Thoracic aorta (tissue), 2 donors: ENCODE measurements around the gene SEC63. TPM values are rescaled to one million over a fixed set of nuclear protein-coding genes. Genes with fewer than 3 reads are reported as not detected.
"Not testable (repeated sequence)": the region's sequence is repeated elsewhere in the genome, so short reads cannot be mapped to it uniquely, and the experiment has no call there.

ENCODE experiments used
- ATAC-seq: fragments of 150-250 bp; one replicate; pipeline ENCODE4 v1.8.0; 2017; ENCODE audit warnings: low read depth; ENCODE audit not compliant: insufficient number of reproducible peaks, low FRiP score
- DNase-seq: peaks from one replicate; pipeline ENCODE4 v3.0.0-alpha.2; 2020; ENCODE audit warnings: low spot score
- H3K27ac ChIP-seq, 2 donors: fragments of 200-600 bp; sonication (generic); 1 replicate in 1 of 2; 2 replicates in 1 of 2; pipeline ENCODE4 v1.5.1; 2016; ENCODE audit warnings: mild to moderate bottlenecking in 2 of 2, moderate library complexity in 2 of 2
- H3K27me3 ChIP-seq: fragments of 200-600 bp; sonication (generic); replicated peaks from 2 replicates; pipeline ENCODE4 v1.6.0; 2016; ENCODE audit warnings: mild to moderate bottlenecking; ENCODE audit not compliant: insufficient read depth
- H3K36me3 ChIP-seq: fragments of 200-600 bp; sonication (generic); one replicate; pipeline ENCODE4 v1.5.1; 2016
- H3K4me1 ChIP-seq, 2 donors: fragments of 200-600 bp; sonication (generic); 1 replicate in 1 of 2; 2 replicates in 1 of 2; pipeline versions ENCODE4 v1.5.1 to v1.6.0; 2016; ENCODE audit warnings: low read depth in 2 of 2, mild to moderate bottlenecking in 1 of 2; ENCODE audit not compliant: control insufficient read depth in 1 of 2
- H3K4me3 ChIP-seq: fragments of 200-600 bp; sonication (generic); 2 replicates; pipeline ENCODE4 v1.5.1; 2016; ENCODE audit warnings: mild to moderate bottlenecking
- H3K9me3 ChIP-seq: fragments of 200-600 bp; sonication (generic); 2 replicates; pipeline ENCODE4 v1.5.1; 2016
- total RNA-seq, 2 donors: library from RNA; depleted of rRNA; stranded (reverse); fragments of >200 nt; gene quantifications; one replicate each; pipeline versions ENCODE4 v1.1.0 to v1.2.3, GENCODE V29; 2016
- TF ChIP-seq, protein P1 (sequence below): fragments of 200-600 bp; sonication (generic); IDR thresholded peaks from one replicate; pipeline ENCODE4 v1.5.1; 2019; ENCODE audit warnings: antibody characterized with exemption

The SEC63 gene
- total RNA-seq, 2 donors from 2014 or later, result 39.4 to 39.5 TPM

DNA sequence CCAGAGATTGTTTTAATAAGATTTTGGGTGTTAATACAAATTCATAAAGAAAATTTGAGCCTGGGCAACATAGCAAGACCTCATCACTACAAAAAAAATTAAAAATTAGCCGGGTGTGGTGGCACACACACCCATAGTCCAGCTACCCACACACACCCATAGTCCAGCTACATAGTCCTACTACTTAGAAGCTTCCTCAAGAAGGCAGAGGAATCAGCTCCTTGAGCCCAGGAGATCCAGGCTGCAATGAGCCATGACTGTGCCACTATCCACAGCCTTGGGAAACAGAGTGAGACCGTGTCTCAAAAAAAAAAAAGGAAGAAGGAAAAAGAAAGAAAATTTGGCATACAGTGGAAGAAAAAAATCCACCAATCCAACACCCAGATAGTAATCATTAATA, 16.8 kb downstream of the SEC63 start:
- no peak overlapping the region for H3K27ac ChIP-seq
- TF ChIP-seq, protein P1, sequence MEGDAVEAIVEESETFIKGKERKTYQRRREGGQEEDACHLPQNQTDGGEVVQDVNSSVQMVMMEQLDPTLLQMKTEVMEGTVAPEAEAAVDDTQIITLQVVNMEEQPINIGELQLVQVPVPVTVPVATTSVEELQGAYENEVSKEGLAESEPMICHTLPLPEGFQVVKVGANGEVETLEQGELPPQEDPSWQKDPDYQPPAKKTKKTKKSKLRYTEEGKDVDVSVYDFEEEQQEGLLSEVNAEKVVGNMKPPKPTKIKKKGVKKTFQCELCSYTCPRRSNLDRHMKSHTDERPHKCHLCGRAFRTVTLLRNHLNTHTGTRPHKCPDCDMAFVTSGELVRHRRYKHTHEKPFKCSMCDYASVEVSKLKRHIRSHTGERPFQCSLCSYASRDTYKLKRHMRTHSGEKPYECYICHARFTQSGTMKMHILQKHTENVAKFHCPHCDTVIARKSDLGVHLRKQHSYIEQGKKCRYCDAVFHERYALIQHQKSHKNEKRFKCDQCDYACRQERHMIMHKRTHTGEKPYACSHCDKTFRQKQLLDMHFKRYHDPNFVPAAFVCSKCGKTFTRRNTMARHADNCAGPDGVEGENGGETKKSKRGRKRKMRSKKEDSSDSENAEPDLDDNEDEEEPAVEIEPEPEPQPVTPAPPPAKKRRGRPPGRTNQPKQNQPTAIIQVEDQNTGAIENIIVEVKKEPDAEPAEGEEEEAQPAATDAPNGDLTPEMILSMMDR, result no peak
- peaks cover 3 to 12% of the 10 kb centered on the region in 2 donors for H3K4me1 ChIP-seq
- no peaks in the 10 kb centered on the region for H3K36me3 ChIP-seq
- no peaks in the 10 kb centered on the region for H3K27me3 ChIP-seq
- no peak overlapping the region for H3K4me3 ChIP-seq
- DNase-seq (no peak), ATAC-seq (no peak)
- no peaks in the 10 kb centered on the region for H3K9me3 ChIP-seq

DNA sequence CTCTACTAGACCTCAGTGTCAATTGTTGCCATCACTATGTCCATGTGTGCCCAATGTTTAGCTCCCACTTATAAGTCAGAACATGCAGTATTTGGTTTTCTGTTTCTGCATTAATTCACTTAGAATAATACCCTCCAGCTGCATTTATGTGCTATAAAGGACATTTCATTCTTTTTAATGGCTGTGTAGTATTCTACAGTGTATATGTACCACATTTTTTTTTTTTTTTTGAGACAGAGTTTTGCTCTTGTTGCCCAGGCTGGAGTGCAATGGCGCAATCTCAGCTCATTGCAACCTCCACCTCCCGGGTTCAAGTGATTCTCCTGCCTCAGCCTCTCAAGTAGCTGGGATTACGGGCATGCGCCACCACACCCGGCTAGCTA, 21.1 kb downstream of the SEC63 start:
- H3K27me3 ChIP-seq, H3K9me3 ChIP-seq, DNase-seq, H3K27ac ChIP-seq, H3K4me3 ChIP-seq, H3K36me3 ChIP-seq, ATAC-seq: not testable (repeated sequence)
- peaks cover 3 to 12% of the 10 kb centered on the region in 2 donors for H3K4me1 ChIP-seq

DNA sequence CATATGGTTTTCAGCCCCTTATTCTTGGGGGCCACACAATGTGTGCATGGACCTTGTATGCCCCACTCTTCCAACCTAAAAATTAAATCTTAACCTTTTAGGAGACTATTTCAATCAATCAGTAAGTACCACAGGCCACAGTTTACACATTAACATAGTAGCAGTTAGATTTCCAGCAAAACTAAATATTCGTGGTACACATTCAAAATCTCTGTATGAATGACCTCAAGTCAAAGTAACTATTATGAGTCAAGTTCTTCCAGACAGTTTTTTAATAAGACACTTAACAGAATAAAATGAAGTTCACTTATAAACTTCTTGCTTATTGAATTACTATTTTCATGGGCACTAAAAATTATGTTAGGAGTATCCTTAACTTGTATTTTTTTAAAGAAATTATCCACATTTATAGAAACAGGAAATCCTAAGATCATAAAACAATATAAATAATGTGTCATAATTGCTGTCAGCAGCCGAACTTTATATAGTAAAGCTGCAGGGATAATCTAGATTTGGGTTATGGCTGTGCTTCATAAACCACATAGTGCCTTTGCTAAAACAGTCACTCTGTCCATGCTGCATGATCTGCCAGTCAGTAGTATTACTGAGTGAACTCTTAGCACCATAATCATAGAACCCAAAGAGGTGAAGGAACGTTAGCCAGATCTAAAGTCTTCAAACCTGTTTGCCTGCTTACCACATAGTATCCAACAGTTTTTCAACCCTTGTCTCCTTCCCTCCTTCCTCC, 21.7 kb downstream of the SEC63 start:
- H3K4me1 ChIP-seq, result peaks cover 3 to 12% of the 10 kb centered on the region in 2 donors
- no peaks in the 10 kb centered on the region for H3K36me3 ChIP-seq
- peaks cover 3% of the 10 kb centered on the region for H3K9me3 ChIP-seq
- TF ChIP-seq, protein P1, result no peak
- H3K27ac ChIP-seq, result no peak overlapping the region
- H3K4me3 ChIP-seq, result no peak overlapping the region
- no peak for DNase-seq
- ATAC-seq, result no peak
- no peaks in the 10 kb centered on the region for H3K27me3 ChIP-seq

DNA sequence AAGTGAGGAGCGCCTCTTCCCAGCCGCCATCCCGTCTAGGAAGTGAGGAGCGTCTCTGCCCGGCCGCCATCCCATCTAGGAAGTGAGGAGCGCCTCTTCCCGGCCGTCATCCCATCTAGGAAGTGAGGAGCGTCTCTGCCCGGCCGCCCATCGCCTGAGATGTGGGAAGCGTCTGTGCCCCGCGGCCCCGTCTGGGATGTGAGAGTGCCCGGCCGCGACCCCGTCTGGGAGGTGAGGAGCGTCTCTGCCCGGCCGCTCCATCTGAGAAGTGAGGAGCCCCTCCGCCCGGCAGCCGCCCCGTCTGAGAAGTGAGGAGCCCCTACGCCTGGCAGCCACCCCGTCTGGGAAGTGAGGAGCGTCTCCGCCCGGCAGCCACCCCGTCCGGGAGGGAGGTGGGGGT, 23.8 kb downstream of the SEC63 start:
- H3K36me3 ChIP-seq, ATAC-seq, H3K27ac ChIP-seq, DNase-seq, H3K27me3 ChIP-seq, H3K4me3 ChIP-seq, H3K4me1 ChIP-seq, H3K9me3 ChIP-seq: not testable (repeated sequence)

DNA sequence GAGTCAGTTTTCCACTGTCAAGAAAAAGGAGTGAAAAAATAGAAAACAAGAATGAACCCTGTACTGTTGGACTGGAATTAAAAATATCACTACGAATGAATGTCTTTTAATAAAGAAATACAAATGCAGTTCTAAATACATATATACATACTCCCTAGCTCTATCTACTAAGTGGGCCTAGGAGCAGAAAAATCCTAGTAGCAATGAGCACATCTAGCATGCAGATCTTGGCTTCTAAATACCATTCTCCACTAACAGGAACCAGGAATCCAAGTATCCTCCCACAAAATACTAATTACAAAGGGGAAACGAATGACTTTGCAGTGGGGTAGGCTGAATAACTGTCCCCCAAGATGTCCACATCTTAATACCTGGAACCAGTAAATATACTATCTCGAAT, 25.4 kb downstream of the SEC63 start:
- peaks cover 0 to 5% of the 10 kb centered on the region in 2 donors for H3K4me1 ChIP-seq
- no peaks in the 10 kb centered on the region for H3K27me3 ChIP-seq
- no peaks in the 10 kb centered on the region for H3K36me3 ChIP-seq
- no peak overlapping the region for H3K4me3 ChIP-seq
- no peak overlapping the region for H3K27ac ChIP-seq
- DNase-seq (no peak), ATAC-seq (no peak)
- TF ChIP-seq, protein P1, result no peak
- H3K9me3 ChIP-seq, result peaks cover 3% of the 10 kb centered on the region

DNA sequence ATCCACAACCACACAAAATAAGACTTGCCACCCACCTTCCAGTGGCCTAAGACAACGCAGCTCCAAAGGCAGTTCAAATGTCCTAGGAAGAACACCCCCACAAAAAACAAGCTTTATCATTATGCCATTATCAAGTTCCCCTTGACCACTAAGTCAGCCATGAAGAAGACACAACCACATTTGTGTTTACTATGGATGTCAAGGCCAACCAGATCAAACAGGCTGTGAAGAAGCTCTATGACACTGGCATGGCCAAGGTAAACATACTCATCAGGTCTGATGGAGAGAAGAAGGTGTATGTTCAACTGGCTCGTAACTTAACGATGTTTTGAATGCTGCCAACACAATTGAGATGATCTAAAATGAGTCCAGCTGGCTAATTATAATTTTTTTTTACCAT, 26.1 kb downstream of the SEC63 start:
- H3K9me3 ChIP-seq, result peaks cover 3% of the 10 kb centered on the region
- peaks cover 0 to 5% of the 10 kb centered on the region in 2 donors for H3K4me1 ChIP-seq
- TF ChIP-seq, protein P1, result no peak
- no peak overlapping the region for H3K4me3 ChIP-seq
- H3K27me3 ChIP-seq, result no peaks in the 10 kb centered on the region
- DNase-seq (no peak), ATAC-seq (no peak)
- no peak overlapping the region for H3K27ac ChIP-seq
- no peaks in the 10 kb centered on the region for H3K36me3 ChIP-seq
